Right atrium auricular region (tissue), 2 donors: ENCODE results near the gene DOCK1. TPM values are rescaled to one million over a fixed set of nuclear protein-coding genes. Genes with fewer than 3 reads are reported as not detected.
"Not testable (repeated sequence)": the region's sequence is repeated elsewhere in the genome, so short reads cannot be mapped to it uniquely, and the experiment has no call there.

Experiments used
- DNase-seq: peaks from one replicate; pipeline ENCODE4 v3.0.0-alpha.2; 2019; ENCODE audit warnings: low spot score
- H3K27ac ChIP-seq, 2 donors: fragments of 200-600 bp; sonication (generic); 1 replicate in 1 of 2; 2 replicates in 1 of 2; pipeline ENCODE4 v1.5.1; 2016 to 2019
- H3K27me3 ChIP-seq, 2 donors: fragments of 200-600 bp; sonication (generic); one replicate each; pipeline versions ENCODE4 v1.5.1 to v1.6.0; 2017 to 2019
- H3K36me3 ChIP-seq: fragments of 200-600 bp; sonication (generic); one replicate; pipeline ENCODE4 v1.5.1; 2016
- H3K4me1 ChIP-seq, 2 donors: fragments of 200-600 bp; sonication (generic); one replicate each; pipeline versions ENCODE4 v1.5.1 to v1.6.0; 2017 to 2019
- H3K4me3 ChIP-seq, 2 donors: fragments of 200-600 bp; sonication (generic); 1 replicate in 1 of 2; 2 replicates in 1 of 2; pipeline ENCODE4 v1.5.1; 2017 to 2019; ENCODE audit warnings: mild to moderate bottlenecking in 1 of 2, moderate library complexity in 1 of 2
- H3K9me3 ChIP-seq, 2 donors: fragments of 200-600 bp; sonication (generic); one replicate each; pipeline ENCODE4 v1.5.1; 2019
- total RNA-seq, 2 donors: library from RNA; depleted of rRNA; stranded (reverse); fragments of >200 nt; gene quantifications; one replicate each; pipeline ENCODE4 v1.1.0, GENCODE V29; 2016
- TF ChIP-seq, protein P1 (sequence below), 2 donors: fragments of 200-600 bp; sonication (generic); IDR thresholded peaks; one replicate each; pipeline ENCODE4 v1.5.1; 2019; ENCODE audit warnings: antibody characterized with exemption in 2 of 2

Gene DOCK1
- total RNA-seq, 2 donors from 2014 or later = 13.0 to 16.8 TPM

DNA sequence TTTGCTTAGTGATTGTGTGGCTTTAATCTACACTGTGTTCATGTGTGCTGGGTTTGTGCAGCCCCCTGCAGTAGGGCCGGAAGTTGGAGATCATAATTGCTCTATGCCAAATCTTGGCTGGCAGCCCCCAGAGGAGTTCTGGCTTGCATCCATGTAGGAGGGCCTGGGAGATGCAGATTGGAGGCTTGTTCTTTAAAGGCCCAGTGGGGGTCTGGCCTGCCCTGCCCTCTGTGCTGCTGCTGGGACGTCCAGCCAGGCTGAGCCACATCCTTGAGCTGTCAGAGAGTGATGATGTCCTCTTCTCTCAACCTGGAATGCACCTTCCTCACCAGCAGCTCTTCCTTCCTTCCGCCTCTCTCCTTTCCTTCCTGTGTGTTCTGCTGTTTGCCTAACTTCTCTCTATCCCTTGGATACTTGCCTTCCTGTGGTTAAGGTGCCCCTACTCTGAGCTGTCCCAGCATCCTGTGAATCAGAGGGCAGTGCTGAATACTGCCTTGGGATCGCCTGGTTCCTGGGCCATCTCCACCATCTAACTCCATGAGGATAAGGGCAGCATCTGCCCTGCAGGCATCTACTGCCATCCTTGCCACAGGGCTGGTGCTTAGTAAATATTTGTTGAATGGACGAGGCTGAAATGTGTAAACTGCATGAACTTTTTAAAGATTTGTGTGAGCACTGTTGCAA is 30.2 kb downstream of the DOCK1 start:
- TF ChIP-seq, protein P1, sequence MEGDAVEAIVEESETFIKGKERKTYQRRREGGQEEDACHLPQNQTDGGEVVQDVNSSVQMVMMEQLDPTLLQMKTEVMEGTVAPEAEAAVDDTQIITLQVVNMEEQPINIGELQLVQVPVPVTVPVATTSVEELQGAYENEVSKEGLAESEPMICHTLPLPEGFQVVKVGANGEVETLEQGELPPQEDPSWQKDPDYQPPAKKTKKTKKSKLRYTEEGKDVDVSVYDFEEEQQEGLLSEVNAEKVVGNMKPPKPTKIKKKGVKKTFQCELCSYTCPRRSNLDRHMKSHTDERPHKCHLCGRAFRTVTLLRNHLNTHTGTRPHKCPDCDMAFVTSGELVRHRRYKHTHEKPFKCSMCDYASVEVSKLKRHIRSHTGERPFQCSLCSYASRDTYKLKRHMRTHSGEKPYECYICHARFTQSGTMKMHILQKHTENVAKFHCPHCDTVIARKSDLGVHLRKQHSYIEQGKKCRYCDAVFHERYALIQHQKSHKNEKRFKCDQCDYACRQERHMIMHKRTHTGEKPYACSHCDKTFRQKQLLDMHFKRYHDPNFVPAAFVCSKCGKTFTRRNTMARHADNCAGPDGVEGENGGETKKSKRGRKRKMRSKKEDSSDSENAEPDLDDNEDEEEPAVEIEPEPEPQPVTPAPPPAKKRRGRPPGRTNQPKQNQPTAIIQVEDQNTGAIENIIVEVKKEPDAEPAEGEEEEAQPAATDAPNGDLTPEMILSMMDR (IDR thresholded peaks at IDR 0.05) = no peak
- H3K27ac ChIP-seq = no peak overlapping the region

DNA sequence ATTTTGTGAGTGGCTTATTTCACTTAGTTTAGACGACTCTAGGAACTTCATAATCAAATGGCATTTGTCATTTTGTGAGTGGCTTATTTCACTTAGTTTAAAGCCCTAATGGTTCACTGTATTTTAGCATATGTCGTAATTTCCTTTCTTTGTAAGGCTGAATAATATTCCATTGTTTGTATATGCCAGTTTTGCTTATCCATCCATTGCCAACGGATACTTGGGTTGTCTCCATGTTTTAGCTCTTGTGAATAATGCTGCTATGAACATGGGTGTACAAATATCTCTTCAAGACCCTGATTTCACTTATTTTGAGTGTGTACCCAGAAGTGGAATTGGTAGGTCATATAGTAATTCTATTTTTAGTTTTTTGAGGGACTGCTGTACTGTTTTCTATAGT is 31.8 kb downstream of the DOCK1 start:
- H3K9me3 ChIP-seq = no peaks in the 10 kb centered on the region
- TF ChIP-seq, protein P1 (IDR thresholded peaks at IDR 0.05) = no peak
- no peak overlapping the region for H3K27ac ChIP-seq
- no peaks in the 10 kb centered on the region for H3K36me3 ChIP-seq
- H3K27me3 ChIP-seq = no peaks in the 10 kb centered on the region
- no peak for DNase-seq
- H3K4me1 ChIP-seq = peaks cover 0 to 16% of the 10 kb centered on the region in 2 donors
- no peak overlapping the region for H3K4me3 ChIP-seq

More for the DNA sequence above, 30.2 kb downstream of the DOCK1 start:
- Histone ChIP-seq H3K36me3 (no peaks in the 10 kb centered on the region), H3K27me3 (no peaks in the 10 kb centered on the region), H3K4me3 (no peak overlapping the region), H3K4me1 (peaks cover 0 to 31% of the 10 kb centered on the region in 2 donors), H3K9me3 (no peaks in the 10 kb centered on the region)
- DNase-seq = no peak

DNA sequence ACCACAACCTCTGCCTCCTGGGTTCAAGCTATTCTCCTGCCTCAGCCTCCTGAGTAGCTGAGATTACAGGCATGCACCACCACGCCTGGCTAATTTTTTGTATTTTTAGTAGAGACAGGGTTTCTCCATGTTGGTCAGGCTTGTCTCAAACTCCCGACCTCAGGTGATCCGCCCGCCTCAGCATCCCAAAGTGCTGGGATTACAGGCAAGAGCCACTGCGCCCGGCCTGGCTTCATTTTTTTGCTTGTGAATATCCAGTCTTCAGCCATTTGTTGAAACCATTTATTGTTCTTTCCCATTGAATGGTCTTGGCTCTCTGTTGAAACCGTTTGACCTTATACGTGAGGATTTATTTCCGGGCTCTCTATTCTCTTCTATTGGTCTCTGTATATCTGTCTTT is 32.9 kb downstream of the DOCK1 start:
- not testable (repeated sequence) for H3K36me3 ChIP-seq, DNase-seq, H3K4me3 ChIP-seq, H3K27ac ChIP-seq, H3K4me1 ChIP-seq, H3K9me3 ChIP-seq, H3K27me3 ChIP-seq

GRCh38 chr10:126939706-126940105 is 34.5 kb downstream of the DOCK1 start:
- Histone ChIP-seq H3K4me1 (peaks cover 0 to 8% of the 10 kb centered on the region in 2 donors), H3K9me3 (no peaks in the 10 kb centered on the region), H3K4me3 (no peak overlapping the region), H3K36me3 (no peaks in the 10 kb centered on the region), H3K27me3 (no peaks in the 10 kb centered on the region), H3K27ac (no peak overlapping the region)
- DNase-seq = no peak
- TF ChIP-seq, protein P1 (IDR thresholded peaks at IDR 0.05) = no peak

DNA sequence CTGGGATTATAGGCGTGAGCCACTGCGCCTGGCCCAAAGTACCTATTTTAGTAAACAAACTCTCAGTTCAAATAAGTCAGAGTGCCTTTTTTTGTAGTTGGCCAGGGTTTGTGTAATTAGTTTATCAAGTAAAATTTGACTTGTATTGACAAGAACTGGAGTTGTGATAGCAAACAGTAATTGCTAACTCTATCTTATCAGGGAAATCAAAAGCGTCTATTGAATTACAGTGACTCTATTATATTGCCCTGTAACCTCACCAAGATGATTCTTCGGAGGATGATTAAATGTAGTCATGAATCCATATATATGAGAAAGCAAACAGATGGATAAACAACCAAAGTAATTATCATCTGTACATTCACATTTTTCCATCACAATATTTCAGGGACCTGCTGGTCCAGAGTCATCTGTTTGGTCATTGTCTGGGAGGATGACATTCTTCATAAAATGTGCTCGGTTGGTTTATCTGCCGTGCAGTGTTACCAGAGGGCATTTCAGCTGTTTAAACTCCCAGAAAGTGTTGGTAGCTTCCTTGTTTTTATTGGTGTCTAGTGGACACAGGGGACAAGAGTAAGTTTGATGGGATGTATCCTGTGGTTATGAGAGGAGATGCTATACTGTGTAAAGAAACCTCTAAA is 35.6 kb downstream of the DOCK1 start:
- no peak overlapping the region for H3K27ac ChIP-seq
- peaks cover 0 to under 1% of the 10 kb centered on the region in 2 donors for H3K4me1 ChIP-seq
- no peak overlapping the region for H3K4me3 ChIP-seq
- H3K9me3 ChIP-seq = no peaks in the 10 kb centered on the region
- H3K27me3 ChIP-seq = no peaks in the 10 kb centered on the region
- H3K36me3 ChIP-seq = no peaks in the 10 kb centered on the region
- TF ChIP-seq, protein P1 (IDR thresholded peaks at IDR 0.05) = no peak
- DNase-seq = no peak

DNA sequence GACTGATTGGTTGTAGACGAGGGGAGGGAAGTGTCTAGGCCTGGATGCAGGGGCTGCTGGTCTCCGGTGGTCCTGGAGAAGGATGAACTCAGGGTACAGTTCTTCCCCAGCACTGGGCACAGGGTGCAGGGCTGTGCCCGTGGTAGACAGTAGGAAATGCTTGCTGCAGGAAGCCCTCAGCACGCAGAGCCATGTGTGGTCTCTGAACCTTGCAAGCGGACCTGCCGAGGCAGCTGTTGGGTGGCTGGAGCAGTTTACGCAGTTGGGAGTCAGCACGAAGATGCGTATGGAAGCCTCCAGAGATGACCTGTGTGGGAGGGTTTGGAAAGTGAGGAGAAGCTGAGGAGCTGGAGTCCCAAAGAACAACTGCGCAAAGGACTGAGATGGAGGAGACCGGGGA is 39.0 kb downstream of the DOCK1 start:
- no peak for DNase-seq
- no peaks in the 10 kb centered on the region for H3K27me3 ChIP-seq
- no peaks in the 10 kb centered on the region for H3K9me3 ChIP-seq
- H3K27ac ChIP-seq = no peak overlapping the region
- H3K4me3 ChIP-seq = no peak overlapping the region
- TF ChIP-seq, protein P1 (IDR thresholded peaks at IDR 0.05) = no peak
- H3K36me3 ChIP-seq = no peaks in the 10 kb centered on the region
- H3K4me1 ChIP-seq = no peaks in the 10 kb centered on the region
